Measurements from ENCODE around the gene IFNGR1. TPM values are rescaled to one million over a fixed set of nuclear protein-coding genes. Genes with fewer than 3 reads are reported as not detected.

Gene IFNGR1
- polyA plus RNA-seq, 2 of the 4 experiments (the other 2 are of a cell fraction), result 31.2 to 54.9 TPM

DNA sequence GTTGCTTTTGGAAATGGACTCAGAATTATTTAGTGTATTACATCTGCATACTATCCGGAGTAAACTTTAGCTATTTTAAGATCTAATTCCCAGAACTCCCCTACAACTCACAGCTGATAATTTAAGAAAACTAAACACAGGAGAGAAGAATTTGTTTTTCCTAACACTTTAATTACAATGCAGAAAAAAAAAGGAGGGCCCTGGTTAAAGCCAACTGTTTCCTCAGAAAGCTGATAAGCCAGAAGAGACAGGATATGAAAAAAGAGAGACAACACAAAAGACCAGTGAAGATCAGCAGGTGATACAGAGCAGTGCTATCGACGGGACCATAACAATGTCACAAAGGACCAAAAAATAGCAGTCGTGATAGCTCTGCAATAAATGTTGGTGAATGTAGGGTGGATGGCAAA is 5.8 kb downstream of the IFNGR1 start (continued):
- TF ChIP-seq HDAC2 (IDR thresholded peaks at IDR 0.05) (no peak), NFE2L2 (conservative IDR thresholded peaks at IDR 0.05; ENCODE audit: low read length) (no peak)

DNA sequence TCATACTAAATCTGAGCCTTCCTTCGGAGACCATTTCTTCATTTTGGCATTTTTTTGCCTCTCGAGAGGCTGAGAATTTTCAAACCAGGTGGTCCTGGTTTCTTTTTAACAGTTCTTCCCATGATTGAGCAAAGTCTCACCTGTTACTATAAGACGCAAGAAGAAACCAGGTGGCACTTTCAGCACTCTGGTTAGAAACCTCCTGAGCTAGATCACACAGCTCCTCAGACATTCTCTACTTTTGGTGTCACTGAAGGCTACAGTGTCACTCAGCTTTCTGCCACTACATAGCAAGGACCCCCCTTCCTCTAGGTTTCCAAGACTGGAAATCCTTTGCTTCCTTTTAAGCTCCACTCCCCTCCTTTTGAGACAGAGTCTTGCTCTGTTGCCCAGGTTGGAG is 7.3 kb downstream of the IFNGR1 start:
- Histone ChIP-seq H3K4me1 (peaks cover 48% of the 10 kb centered on the region), H3K4me2 (no peak overlapping the region), H3K9me3 (peaks cover 6% of the 10 kb centered on the region; the same call in 1 of the 3 replicates), H3K4me3 (no peak overlapping the region), H3K27ac (no peak overlapping the region)
- ATAC-seq, result no peak
- FAIRE-seq, result no peak
- TF ChIP-seq CEBPB (IDR thresholded peaks at IDR 0.05), result no peak
- no peak for TF ChIP-seq ZSCAN20 (CRISPR knock-in tag; IDR thresholded peaks at IDR 0.05)
- TF ChIP-seq MAFK (IDR thresholded peaks at IDR 0.05; ENCODE audit: partially characterized antibody), result no peak
- no peak for TF ChIP-seq MYC (IDR thresholded peaks at IDR 0.05; ENCODE audit: borderline replicate concordance, low read length)
- no peak for TF ChIP-seq RCOR1 (IDR thresholded peaks at IDR 0.05; ENCODE audit: low read depth, low read length)
- TF ChIP-seq POLR2AphosphoS2 (conservative IDR thresholded peaks at IDR 0.05; ENCODE audit: low read length), result no peak
- TF ChIP-seq, protein P1, sequence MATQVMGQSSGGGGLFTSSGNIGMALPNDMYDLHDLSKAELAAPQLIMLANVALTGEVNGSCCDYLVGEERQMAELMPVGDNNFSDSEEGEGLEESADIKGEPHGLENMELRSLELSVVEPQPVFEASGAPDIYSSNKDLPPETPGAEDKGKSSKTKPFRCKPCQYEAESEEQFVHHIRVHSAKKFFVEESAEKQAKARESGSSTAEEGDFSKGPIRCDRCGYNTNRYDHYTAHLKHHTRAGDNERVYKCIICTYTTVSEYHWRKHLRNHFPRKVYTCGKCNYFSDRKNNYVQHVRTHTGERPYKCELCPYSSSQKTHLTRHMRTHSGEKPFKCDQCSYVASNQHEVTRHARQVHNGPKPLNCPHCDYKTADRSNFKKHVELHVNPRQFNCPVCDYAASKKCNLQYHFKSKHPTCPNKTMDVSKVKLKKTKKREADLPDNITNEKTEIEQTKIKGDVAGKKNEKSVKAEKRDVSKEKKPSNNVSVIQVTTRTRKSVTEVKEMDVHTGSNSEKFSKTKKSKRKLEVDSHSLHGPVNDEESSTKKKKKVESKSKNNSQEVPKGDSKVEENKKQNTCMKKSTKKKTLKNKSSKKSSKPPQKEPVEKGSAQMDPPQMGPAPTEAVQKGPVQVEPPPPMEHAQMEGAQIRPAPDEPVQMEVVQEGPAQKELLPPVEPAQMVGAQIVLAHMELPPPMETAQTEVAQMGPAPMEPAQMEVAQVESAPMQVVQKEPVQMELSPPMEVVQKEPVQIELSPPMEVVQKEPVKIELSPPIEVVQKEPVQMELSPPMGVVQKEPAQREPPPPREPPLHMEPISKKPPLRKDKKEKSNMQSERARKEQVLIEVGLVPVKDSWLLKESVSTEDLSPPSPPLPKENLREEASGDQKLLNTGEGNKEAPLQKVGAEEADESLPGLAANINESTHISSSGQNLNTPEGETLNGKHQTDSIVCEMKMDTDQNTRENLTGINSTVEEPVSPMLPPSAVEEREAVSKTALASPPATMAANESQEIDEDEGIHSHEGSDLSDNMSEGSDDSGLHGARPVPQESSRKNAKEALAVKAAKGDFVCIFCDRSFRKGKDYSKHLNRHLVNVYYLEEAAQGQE (IDR thresholded peaks at IDR 0.05), result no peak
- no peak for TF ChIP-seq JUNB (IDR thresholded peaks at IDR 0.05)
- TF ChIP-seq, protein P2, sequence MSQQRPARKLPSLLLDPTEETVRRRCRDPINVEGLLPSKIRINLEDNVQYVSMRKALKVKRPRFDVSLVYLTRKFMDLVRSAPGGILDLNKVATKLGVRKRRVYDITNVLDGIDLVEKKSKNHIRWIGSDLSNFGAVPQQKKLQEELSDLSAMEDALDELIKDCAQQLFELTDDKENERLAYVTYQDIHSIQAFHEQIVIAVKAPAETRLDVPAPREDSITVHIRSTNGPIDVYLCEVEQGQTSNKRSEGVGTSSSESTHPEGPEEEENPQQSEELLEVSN (IDR thresholded peaks at IDR 0.05; ENCODE audit: borderline replicate concordance, low read depth), result no peak
- TF ChIP-seq, protein P3, sequence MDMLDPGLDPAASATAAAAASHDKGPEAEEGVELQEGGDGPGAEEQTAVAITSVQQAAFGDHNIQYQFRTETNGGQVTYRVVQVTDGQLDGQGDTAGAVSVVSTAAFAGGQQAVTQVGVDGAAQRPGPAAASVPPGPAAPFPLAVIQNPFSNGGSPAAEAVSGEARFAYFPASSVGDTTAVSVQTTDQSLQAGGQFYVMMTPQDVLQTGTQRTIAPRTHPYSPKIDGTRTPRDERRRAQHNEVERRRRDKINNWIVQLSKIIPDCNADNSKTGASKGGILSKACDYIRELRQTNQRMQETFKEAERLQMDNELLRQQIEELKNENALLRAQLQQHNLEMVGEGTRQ (IDR thresholded peaks at IDR 0.05), result no peak
- TF ChIP-seq ZFP36 (IDR thresholded peaks at IDR 0.05; ENCODE audit: borderline replicate concordance, partially characterized antibody), result no peak
- TF ChIP-seq, protein P4, sequence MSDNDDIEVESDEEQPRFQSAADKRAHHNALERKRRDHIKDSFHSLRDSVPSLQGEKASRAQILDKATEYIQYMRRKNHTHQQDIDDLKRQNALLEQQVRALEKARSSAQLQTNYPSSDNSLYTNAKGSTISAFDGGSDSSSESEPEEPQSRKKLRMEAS (IDR thresholded peaks at IDR 0.05), result no peak
- TF ChIP-seq, protein P5, sequence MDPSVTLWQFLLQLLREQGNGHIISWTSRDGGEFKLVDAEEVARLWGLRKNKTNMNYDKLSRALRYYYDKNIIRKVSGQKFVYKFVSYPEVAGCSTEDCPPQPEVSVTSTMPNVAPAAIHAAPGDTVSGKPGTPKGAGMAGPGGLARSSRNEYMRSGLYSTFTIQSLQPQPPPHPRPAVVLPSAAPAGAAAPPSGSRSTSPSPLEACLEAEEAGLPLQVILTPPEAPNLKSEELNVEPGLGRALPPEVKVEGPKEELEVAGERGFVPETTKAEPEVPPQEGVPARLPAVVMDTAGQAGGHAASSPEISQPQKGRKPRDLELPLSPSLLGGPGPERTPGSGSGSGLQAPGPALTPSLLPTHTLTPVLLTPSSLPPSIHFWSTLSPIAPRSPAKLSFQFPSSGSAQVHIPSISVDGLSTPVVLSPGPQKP (IDR thresholded peaks at IDR 0.05; ENCODE audit: low read depth, low read length), result no peak
- TF ChIP-seq, protein P6, sequence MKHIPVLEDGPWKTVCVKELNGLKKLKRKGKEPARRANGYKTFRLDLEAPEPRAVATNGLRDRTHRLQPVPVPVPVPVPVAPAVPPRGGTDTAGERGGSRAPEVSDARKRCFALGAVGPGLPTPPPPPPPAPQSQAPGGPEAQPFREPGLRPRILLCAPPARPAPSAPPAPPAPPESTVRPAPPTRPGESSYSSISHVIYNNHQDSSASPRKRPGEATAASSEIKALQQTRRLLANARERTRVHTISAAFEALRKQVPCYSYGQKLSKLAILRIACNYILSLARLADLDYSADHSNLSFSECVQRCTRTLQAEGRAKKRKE (CRISPR knock-in tag; IDR thresholded peaks at IDR 0.05; ENCODE audit: low read depth), result no peak
- TF ChIP-seq FOSB (CRISPR knock-in tag; IDR thresholded peaks at IDR 0.05), result no peak
- no peak for TF ChIP-seq MAZ (IDR thresholded peaks at IDR 0.05; ENCODE audit: borderline replicate concordance, low read depth, low read length)
- TF ChIP-seq ESRRA (IDR thresholded peaks at IDR 0.05; ENCODE audit: borderline replicate concordance, low read length), result no peak
- TF ChIP-seq JUN (IDR thresholded peaks at IDR 0.05), result no peak
- WGBS (ENCODE audit: missing lambda C conversion rate), result 95% methylated on average over 3 of the region's 3 CpGs
- POLR2A ChIA-PET, result interaction anchor here (1.2 kb wide), 1 partner anchor 12 kb away, joined by 3 read pairs; no protein-coding TSS in a partner anchor
- no peak for DNase-seq (ENCODE audit: low read depth in 1 of 2, low spot score in 1 of 2)
- CTCF ChIA-PET, result no interaction called here
